Measurements from ENCODE around the gene HNRNPC. TPM values are rescaled to one million over a fixed set of nuclear protein-coding genes. Genes with fewer than 3 reads are reported as not detected.

Gene HNRNPC
- total RNA-seq, 4 donors from 2014 or later = 356 to 544 (median 505) TPM

DNA sequence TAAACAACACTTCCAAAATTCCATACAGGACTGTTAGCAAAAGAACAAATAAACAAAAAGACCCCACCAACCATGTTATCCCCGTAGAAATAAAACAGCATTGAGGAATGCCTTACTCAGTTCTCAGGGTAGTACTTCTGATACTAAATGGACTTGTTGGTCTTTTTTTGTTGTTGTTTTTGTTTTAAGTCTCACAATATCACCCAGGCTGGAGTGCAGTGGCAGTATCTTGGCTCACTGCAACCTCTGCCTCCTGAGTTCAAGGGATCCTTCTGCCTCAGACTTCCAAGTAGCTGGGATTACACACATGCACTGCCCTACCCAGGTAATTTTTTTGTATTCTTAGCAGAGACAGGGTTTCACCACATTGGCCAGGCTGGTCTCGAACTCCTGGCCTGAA is 17.1 kb downstream of the HNRNPC start:
- no peak for ATAC-seq
- TF ChIP-seq, protein P1, sequence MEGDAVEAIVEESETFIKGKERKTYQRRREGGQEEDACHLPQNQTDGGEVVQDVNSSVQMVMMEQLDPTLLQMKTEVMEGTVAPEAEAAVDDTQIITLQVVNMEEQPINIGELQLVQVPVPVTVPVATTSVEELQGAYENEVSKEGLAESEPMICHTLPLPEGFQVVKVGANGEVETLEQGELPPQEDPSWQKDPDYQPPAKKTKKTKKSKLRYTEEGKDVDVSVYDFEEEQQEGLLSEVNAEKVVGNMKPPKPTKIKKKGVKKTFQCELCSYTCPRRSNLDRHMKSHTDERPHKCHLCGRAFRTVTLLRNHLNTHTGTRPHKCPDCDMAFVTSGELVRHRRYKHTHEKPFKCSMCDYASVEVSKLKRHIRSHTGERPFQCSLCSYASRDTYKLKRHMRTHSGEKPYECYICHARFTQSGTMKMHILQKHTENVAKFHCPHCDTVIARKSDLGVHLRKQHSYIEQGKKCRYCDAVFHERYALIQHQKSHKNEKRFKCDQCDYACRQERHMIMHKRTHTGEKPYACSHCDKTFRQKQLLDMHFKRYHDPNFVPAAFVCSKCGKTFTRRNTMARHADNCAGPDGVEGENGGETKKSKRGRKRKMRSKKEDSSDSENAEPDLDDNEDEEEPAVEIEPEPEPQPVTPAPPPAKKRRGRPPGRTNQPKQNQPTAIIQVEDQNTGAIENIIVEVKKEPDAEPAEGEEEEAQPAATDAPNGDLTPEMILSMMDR (IDR thresholded peaks at IDR 0.05) = no peak
- TF ChIP-seq EP300 (IDR thresholded peaks at IDR 0.05) = no peak
- TF ChIP-seq POLR2AphosphoS5 (IDR thresholded peaks at IDR 0.05) = no peak
- TF ChIP-seq POLR2A (IDR thresholded peaks at IDR 0.05) = no peak
- Histone ChIP-seq H3K4me1 (peaks cover 0 to 63% (median 10%) of the 10 kb centered on the region in 3 donors), H3K27ac (no peak overlapping the region), H3K27me3 (no peaks in the 10 kb centered on the region), H3K9me3 (no peaks in the 10 kb centered on the region), H3K36me3 (peaks cover 0 to 65% of the 10 kb centered on the region in 2 donors), H3K4me3 (no peak overlapping the region)
- 80 to 86% methylated on average over 1 to 2 of the region's 2 CpGs for WGBS, 2 donors (ENCODE audit: low coverage in 1 of 2)

DNA sequence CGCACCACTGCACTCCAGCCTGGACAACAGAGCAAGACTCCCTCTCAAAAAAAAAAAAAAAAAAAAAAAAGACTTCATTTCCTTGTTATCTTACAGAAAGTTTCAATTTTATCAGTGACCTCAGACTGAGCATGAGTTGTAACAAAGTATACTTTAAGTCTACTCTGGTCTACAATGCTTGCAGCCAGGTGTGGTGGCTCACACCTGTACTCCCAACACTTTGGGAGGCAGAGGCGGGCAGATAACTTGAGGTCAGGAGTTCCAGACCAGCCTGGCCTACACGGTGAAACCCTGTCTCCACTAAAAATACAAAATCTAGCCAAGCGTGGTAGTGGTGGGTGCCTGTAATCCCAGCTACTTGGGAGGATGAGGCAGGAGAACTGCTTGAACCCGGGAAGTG is 18.0 kb downstream of the HNRNPC start:
- H3K9me3 ChIP-seq = no peaks in the 10 kb centered on the region
- H3K4me1 ChIP-seq = peaks cover 0 to 63% (median 6%) of the 10 kb centered on the region in 3 donors
- TF ChIP-seq POLR2AphosphoS5 (IDR thresholded peaks at IDR 0.05) (no peak), EP300 (IDR thresholded peaks at IDR 0.05) (no peak), POLR2A (IDR thresholded peaks at IDR 0.05) (no peak)
- TF ChIP-seq, protein P1 (IDR thresholded peaks at IDR 0.05) = no peak
- no peak overlapping the region for H3K27ac ChIP-seq
- no peak for ATAC-seq
- 93 to 100% methylated on average over 3 to 4 of the region's 5 CpGs for WGBS, 2 donors (ENCODE audit: low coverage in 1 of 2)
- H3K4me3 ChIP-seq = no peak overlapping the region
- peaks cover 0 to 56% of the 10 kb centered on the region in 2 donors for H3K36me3 ChIP-seq
- no peaks in the 10 kb centered on the region for H3K27me3 ChIP-seq

DNA sequence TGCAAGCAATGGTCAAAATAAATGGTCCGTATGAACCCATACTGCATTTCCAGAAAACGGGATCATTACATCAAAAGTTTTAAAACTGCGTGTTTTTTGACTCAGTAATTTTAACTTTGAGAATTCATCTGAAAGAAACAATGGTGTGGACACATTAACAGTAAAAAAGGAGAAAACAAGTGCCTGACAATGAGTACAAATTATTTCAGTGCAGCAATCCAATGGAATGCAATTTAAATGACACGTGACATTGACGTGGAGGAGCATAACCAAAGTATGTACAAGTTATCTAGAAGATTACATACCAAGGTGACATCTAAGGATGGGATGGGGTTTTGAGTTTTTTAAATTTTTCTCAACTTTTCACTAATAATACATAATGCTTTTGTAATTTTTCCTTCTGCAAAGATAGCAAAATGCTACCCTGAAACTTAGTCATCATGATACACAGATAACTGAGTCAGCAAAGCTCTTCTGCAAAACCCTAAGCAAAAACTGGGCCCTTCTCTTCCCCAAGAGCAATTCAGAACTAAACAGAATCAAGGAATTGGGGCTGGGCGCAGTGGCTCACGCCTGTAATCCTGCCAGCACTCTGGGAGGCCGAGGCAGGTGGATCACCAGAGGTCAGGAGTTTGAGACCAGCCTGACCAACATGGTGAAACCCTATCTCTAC is 20.4 kb downstream of the HNRNPC start:
- 85 to 92% methylated on average over 5 to 7 of the region's 8 CpGs for WGBS, 2 donors (ENCODE audit: low coverage in 1 of 2)
- Histone ChIP-seq H3K4me1 (peaks cover 0 to 61% (median 6%) of the 10 kb centered on the region in 3 donors), H3K36me3 (peaks cover 0 to 56% of the 10 kb centered on the region in 2 donors), H3K4me3 (no peak overlapping the region), H3K9me3 (no peaks in the 10 kb centered on the region), H3K27ac (no peak overlapping the region), H3K27me3 (no peaks in the 10 kb centered on the region)
- no peak for TF ChIP-seq POLR2AphosphoS5 (IDR thresholded peaks at IDR 0.05)
- TF ChIP-seq, protein P1 (IDR thresholded peaks at IDR 0.05) = no peak
- TF ChIP-seq EP300 (IDR thresholded peaks at IDR 0.05) = no peak
- TF ChIP-seq POLR2A (IDR thresholded peaks at IDR 0.05) = no peak
- no peak for ATAC-seq

DNA sequence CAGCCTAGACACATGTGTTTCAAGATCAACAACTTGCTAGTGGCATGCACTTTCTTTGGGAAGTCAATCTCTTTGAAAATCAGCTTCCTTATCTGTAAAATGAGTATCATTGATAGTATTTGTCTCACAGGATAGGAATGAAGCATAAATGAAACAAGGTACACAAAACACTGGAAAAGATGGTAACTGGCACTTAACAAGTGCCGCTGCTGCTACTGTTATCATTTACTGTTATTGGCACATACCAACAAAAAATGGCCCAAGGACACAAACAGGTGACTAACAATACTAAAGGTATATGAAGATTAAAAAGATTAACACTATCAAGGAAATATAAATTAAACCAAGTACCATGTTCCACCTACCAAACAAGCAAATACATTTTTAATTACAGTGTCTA is 20.9 kb downstream of the HNRNPC start:
- Histone ChIP-seq H3K9me3 (no peaks in the 10 kb centered on the region), H3K4me1 (peaks cover 0 to 56% (median 6%) of the 10 kb centered on the region in 3 donors), H3K36me3 (peaks cover 0 to 58% of the 10 kb centered on the region in 2 donors), H3K27ac (no peak overlapping the region), H3K27me3 (no peaks in the 10 kb centered on the region), H3K4me3 (no peak overlapping the region)
- no peak for ATAC-seq
- TF ChIP-seq, protein P1 (IDR thresholded peaks at IDR 0.05) = no peak
- TF ChIP-seq EP300 (IDR thresholded peaks at IDR 0.05) = no peak
- TF ChIP-seq POLR2AphosphoS5 (IDR thresholded peaks at IDR 0.05) = no peak
- TF ChIP-seq POLR2A (IDR thresholded peaks at IDR 0.05) = no peak
- 94 to 100% methylated on average over 1 of the region's 1 CpG for WGBS, 2 donors (ENCODE audit: low coverage in 1 of 2)

DNA sequence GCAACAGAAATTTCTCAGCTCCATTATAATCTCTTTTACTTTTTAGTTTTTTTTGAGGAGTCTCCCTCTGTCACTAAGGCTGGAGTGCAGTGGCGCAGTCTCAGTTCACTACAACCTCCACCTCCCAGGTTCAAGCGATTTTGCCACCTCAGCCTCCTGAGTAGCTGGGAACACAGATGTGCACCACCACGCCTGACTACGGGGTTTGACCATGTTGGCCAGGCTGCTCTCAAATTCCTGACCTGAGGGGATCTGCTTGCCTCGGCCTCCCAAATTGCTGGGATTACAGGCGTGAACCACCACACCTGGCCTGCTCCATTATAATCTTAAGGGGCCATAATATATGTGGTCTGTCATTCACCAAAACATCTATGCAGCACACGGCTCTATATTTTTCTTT is 23.4 kb downstream of the HNRNPC start:
- Histone ChIP-seq H3K4me1 (peaks cover 0 to 66% (median 6%) of the 10 kb centered on the region in 3 donors), H3K36me3 (peaks cover 0 to 41% of the 10 kb centered on the region in 2 donors), H3K27me3 (no peaks in the 10 kb centered on the region), H3K9me3 (no peaks in the 10 kb centered on the region), H3K4me3 (no peak overlapping the region), H3K27ac (no peak overlapping the region)
- ATAC-seq = no peak
- 90 to 95% methylated on average over 3 to 7 of the region's 7 CpGs for WGBS, 2 donors (ENCODE audit: low coverage in 1 of 2)
- TF ChIP-seq EP300 (IDR thresholded peaks at IDR 0.05) (no peak), POLR2AphosphoS5 (IDR thresholded peaks at IDR 0.05) (no peak), POLR2A (IDR thresholded peaks at IDR 0.05) (no peak)
- TF ChIP-seq, protein P1 (IDR thresholded peaks at IDR 0.05) = no peak

Data from gastroesophageal sphincter (tissue), 4 donors.